Keratinocyte (primary cell): Measurements from ENCODE around the gene APMAP. TPM values are rescaled to one million over a fixed set of nuclear protein-coding genes. Genes with fewer than 3 reads are reported as not detected.

ENCODE experiments used
- DNase-seq: peaks from one replicate; pipeline ENCODE4 v3.0.0-alpha.2; 2011; ENCODE audit warnings: low read depth, missing footprints, low spot score
- FAIRE-seq: peaks from 2 replicates; lab custom pipeline; 2011; peaks lifted over from hg19 to GRCh38; lab: Jason Lieb, UNC
- H2AFZ ChIP-seq: 2 replicates; pipeline ENCODE4 v1.6.0; 2012; ENCODE audit warnings: low read length, control low read depth, inconsistent platforms; ENCODE audit not compliant: control insufficient read depth
- H3K27ac ChIP-seq: 2 replicates; pipeline ENCODE4 v1.5.1; 2011; ENCODE audit warnings: low read length; ENCODE audit not compliant: control insufficient read depth, insufficient read depth
- H3K27me3 ChIP-seq: 3 replicates; pipeline ENCODE4 v1.6.0; 2011; ENCODE audit warnings: low read length; ENCODE audit not compliant: control insufficient read depth, insufficient read depth; ENCODE audit errors: extremely low read depth
- H3K36me3 ChIP-seq, 2 experiments: 2 replicates in 1 of 2; 3 replicates in 1 of 2; pipeline ENCODE4 v1.5.1; 2011; ENCODE audit warnings: low read length in 2 of 2, mild to moderate bottlenecking in 1 of 2; ENCODE audit not compliant: control insufficient read depth in 2 of 2, insufficient read depth in 2 of 2; ENCODE audit errors: extremely low read depth in 1 of 2
- H3K4me1 ChIP-seq: 3 replicates; pipeline ENCODE4 v1.5.1; 2011; ENCODE audit warnings: low read length; ENCODE audit not compliant: control insufficient read depth, insufficient read depth; ENCODE audit errors: extremely low read depth
- H3K4me2 ChIP-seq: 3 replicates; pipeline ENCODE4 v1.6.0; 2011; ENCODE audit warnings: low read depth, low read length; ENCODE audit not compliant: control insufficient read depth, insufficient read depth; ENCODE audit errors: extremely low read depth
- H3K4me3 ChIP-seq, 3 experiments: fragments of 200-600 bp in 1 of 3; sonication (generic) in 1 of 3; 2 replicates in 2 of 3; 3 replicates in 1 of 3; pipeline ENCODE4 v1.5.1; 2011 to 2016; ENCODE audit warnings: low read length in 3 of 3, mild to moderate bottlenecking in 3 of 3, control low read depth in 2 of 3, inconsistent platforms in 1 of 3, low read depth in 1 of 3, mixed read lengths in 1 of 3, mixed run types in 1 of 3, moderate library complexity in 1 of 3; ENCODE audit not compliant: control insufficient read depth in 2 of 3, insufficient read depth in 2 of 3; ENCODE audit errors: extremely low read depth in 1 of 3
- H3K79me2 ChIP-seq: 2 replicates; pipeline ENCODE4 v1.6.0; 2012; ENCODE audit warnings: low read length; ENCODE audit not compliant: control insufficient read depth, insufficient read depth
- H3K9ac ChIP-seq: 3 replicates; pipeline ENCODE4 v1.6.0; 2011; ENCODE audit warnings: low read length; ENCODE audit not compliant: control insufficient read depth, insufficient read depth; ENCODE audit errors: extremely low read depth
- H3K9me1 ChIP-seq: 3 replicates; pipeline ENCODE4 v1.6.0; 2011; ENCODE audit warnings: low read length; ENCODE audit not compliant: control insufficient read depth, insufficient read depth; ENCODE audit errors: extremely low read depth
- H3K9me3 ChIP-seq: 2 replicates; pipeline ENCODE4 v1.5.1; 2012; ENCODE audit warnings: low read depth, low read length; ENCODE audit not compliant: control insufficient read depth
- H4K20me1 ChIP-seq: 3 replicates; pipeline ENCODE4 v1.6.0; 2011; ENCODE audit warnings: low read length; ENCODE audit not compliant: control insufficient read depth, insufficient read depth; ENCODE audit errors: extremely low read depth
- EZH2 ChIP-seq: IDR thresholded peaks from one replicate; pipeline ENCODE4 v1.6.1; 2012; ENCODE audit warnings: inconsistent platforms, mild to moderate bottlenecking, low read length, moderate library complexity
- dilution Hi-C: fragments of 300-500 bp; cut with MboI; formaldehyde crosslinking; loops from one replicate; pipeline ENCODE4 v1.7.0; 2020; ENCODE audit warnings: low sequenced_read_pairs; ENCODE audit not compliant: extremely low pct_ligation_motif_present
- polyA plus RNA-seq, 5 experiments: library from polyadenylated mRNA; depleted of rRNA in 3 of 5; stranded (reverse) in 3 of 5; stranded (forward) in 1 of 5; unstranded in 1 of 5; fragments of >200 nt; gene quantifications; 1 replicate in 1 of 5; 2 replicates in 3 of 5; 3 replicates in 1 of 5; pipeline versions ENCODE4 v1.2.1 to v1.2.3, GENCODE V29; 2011 to 2012; ENCODE audit warnings: missing spikeins in 2 of 5, low read depth in 1 of 5, low replicate concordance in 1 of 5
- TF ChIP-seq, protein P1 (sequence below), 3 experiments: IDR thresholded peaks in 1 of 3; conservative IDR thresholded peaks in 1 of 3; optimal IDR thresholded peaks in 1 of 3; 2 replicates in 2 of 3; 3 replicates in 1 of 3; pipeline versions ENCODE3 to v1.5.1; 2011; ENCODE audit warnings: low read length in 3 of 3, mild to moderate bottlenecking in 3 of 3, moderate library complexity in 2 of 3, control low read depth in 1 of 3, inconsistent platforms in 1 of 3; ENCODE audit not compliant: insufficient read depth in 2 of 3; ENCODE audit errors: extremely low read depth in 1 of 3

The APMAP gene
- polyA plus RNA-seq, 1 donor (not counting 4 experiments of a cell fraction or from before 2014, with no cell fraction given) = 48.9 TPM

DNA sequence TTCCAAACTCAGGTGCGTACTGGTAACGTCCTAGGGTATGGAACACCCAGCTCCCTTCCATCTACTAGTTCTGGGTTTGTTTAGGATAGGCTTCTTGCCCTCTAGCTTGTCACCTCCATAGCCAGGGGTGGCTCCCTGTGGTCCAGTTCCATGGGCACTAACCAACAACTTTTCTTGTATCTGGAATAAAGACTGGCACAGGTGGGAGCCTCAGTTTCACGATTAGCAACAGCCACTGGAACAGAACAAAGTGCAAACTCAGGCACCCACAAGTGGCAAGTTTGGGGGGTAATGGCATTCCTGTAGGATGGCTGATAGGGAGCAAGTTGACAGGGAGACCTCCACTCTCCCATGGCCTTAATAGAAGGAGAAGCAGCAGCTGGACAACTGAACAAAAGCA lies 5.6 kb upstream of the APMAP start:
- DNase-seq (no peak), FAIRE-seq (no peak)
- H3K79me2 ChIP-seq = no peaks in the 10 kb centered on the region
- no peaks in the 10 kb centered on the region for H3K9me3 ChIP-seq
- no peak overlapping the region for H3K27ac ChIP-seq
- H2AFZ ChIP-seq = no peak overlapping the region
- no peaks in the 10 kb centered on the region for H3K36me3 ChIP-seq
- TF ChIP-seq, protein P1, sequence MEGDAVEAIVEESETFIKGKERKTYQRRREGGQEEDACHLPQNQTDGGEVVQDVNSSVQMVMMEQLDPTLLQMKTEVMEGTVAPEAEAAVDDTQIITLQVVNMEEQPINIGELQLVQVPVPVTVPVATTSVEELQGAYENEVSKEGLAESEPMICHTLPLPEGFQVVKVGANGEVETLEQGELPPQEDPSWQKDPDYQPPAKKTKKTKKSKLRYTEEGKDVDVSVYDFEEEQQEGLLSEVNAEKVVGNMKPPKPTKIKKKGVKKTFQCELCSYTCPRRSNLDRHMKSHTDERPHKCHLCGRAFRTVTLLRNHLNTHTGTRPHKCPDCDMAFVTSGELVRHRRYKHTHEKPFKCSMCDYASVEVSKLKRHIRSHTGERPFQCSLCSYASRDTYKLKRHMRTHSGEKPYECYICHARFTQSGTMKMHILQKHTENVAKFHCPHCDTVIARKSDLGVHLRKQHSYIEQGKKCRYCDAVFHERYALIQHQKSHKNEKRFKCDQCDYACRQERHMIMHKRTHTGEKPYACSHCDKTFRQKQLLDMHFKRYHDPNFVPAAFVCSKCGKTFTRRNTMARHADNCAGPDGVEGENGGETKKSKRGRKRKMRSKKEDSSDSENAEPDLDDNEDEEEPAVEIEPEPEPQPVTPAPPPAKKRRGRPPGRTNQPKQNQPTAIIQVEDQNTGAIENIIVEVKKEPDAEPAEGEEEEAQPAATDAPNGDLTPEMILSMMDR (optimal IDR thresholded peaks at IDR 0.05 in 1 of 3, IDR thresholded peaks at IDR 0.05 in 1 of 3, conservative IDR thresholded peaks at IDR 0.05 in 1 of 3; ENCODE audit: extremely low read depth in 1 of 3, insufficient read depth in 2 of 3, low read length in 3 of 3) = no peak
- no peak for TF ChIP-seq EZH2
- peaks cover 7% of the 10 kb centered on the region for H3K27me3 ChIP-seq
- H3K4me2 ChIP-seq = no peak overlapping the region
- dilution Hi-C loops = no loop called here
- no peak overlapping the region for H3K9ac ChIP-seq
- H3K4me1 ChIP-seq = peaks cover 25% of the 10 kb centered on the region
- H3K4me3 ChIP-seq = no peak overlapping the region
- no peaks in the 10 kb centered on the region for H4K20me1 ChIP-seq
- no peaks in the 10 kb centered on the region for H3K9me1 ChIP-seq

DNA sequence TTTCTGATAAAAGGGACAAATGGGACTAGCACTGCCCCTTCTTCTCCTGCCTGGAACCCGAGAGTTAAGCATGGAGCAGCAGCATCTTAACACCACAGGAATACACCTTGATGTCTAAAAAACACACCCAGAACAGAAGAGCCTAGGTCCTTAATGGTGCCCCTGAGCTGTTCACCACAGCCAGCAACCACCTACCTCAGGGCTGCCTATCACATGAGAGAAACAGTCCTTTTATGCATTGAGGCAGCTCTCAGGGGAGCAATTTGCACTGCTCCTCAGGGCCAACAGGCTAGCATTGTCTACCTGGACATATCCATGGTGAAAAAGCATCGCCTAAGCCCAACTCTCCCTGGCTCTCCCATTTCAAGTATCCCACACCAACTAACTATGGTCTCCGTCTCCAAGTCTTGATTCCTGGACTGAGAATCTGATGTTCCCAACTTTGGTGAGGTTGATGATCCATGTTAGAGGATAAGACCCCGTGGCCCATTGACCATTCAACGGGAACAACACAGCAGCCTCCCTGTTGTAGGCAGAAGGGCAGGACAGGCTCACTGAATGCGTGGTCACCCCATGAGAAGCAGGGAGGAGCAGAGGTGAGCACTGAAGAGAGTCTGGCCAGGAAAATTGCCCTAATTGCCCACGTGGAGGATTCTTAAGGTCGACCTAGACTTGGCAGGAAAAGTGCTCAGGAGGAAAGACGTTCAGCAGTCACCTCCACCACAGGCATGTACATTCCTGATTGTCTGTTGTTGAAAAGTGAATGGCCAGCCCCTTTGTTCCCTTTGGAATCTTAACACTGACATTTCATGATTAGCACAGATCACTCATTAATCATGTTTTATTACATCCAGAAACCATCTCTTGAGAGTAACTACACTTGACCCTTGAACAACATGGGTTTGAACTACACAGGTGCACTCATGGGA lies 4.2 kb upstream of the APMAP start:
- no peak overlapping the region for H3K9ac ChIP-seq
- no peak for FAIRE-seq
- H3K27ac ChIP-seq = no peak overlapping the region
- dilution Hi-C loops = no loop called here
- H3K4me3 ChIP-seq = no peak overlapping the region
- H2AFZ ChIP-seq = no peak overlapping the region
- H3K27me3 ChIP-seq = peaks cover 7% of the 10 kb centered on the region
- H3K9me3 ChIP-seq = no peaks in the 10 kb centered on the region
- no peak overlapping the region for H3K4me2 ChIP-seq
- peaks cover 32% of the 10 kb centered on the region for H3K4me1 ChIP-seq
- no peaks in the 10 kb centered on the region for H3K36me3 ChIP-seq
- H3K9me1 ChIP-seq = no peaks in the 10 kb centered on the region
- no peaks in the 10 kb centered on the region for H4K20me1 ChIP-seq
- peaks cover 6% of the 10 kb centered on the region for H3K79me2 ChIP-seq
- TF ChIP-seq, protein P1 (optimal IDR thresholded peaks at IDR 0.05 in 1 of 3, IDR thresholded peaks at IDR 0.05 in 1 of 3, conservative IDR thresholded peaks at IDR 0.05 in 1 of 3; ENCODE audit: extremely low read depth in 1 of 3, insufficient read depth in 2 of 3, low read length in 3 of 3) = no peak
- no peak for TF ChIP-seq EZH2
- DNase-seq = no peak
